Measurements from ENCODE around the gene TMOD4.

TMOD4 gene

DNA sequence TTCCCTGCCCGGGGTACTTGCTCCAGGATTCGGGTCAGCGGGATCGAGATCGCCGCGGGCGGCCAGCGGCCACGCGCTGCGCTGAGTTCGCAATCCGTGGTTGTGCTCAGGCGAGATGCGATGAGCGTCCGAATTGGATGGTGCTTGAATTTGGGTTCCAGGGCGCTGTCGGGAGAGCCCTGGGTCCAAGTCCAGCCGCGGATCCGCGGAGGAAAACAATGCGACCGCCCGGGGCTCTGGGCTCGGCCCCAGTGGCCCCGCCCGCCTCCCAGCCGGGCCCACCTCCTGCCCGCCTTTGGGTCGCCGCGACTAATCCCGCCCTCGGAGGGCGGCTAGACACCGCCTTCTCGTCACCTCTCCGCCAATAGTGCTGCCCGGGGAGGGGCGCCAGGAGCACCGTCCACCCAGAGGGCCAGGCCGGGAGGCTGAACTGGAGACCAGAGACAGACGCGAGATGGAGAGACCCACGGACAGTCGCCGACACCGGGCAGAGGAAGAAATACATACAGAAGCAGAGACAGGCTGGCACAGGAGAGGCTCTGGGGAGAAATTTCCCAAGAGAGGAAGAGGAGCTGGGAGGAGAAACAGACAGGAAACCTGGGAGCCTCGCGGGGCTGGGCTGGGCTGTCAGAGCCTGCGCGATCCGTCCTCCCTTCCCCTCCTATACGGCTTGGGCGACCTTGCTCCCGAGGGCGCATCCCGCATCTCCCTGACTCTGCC lies 29.2 kb downstream of the TMOD4 start, which contains the start of gene SEMA6C:
Gene SEMA6C (minus strand): TSS at position 220 of the 720 bp plus-strand sequence. CDS start 4,010 bp downstream, outside the sequence.
- Histone ChIP-seq H3K9me3 (ENCODE audit: control insufficient read depth, low read length) (no peaks in the 10 kb centered on the region), H3K27me3 (ENCODE audit: control insufficient read depth, insufficient read depth, low read length) (peaks cover 15% of the 10 kb centered on the region), H3K4me3 (ENCODE audit: low read length) (peak within 1 kb of the TSS; percentile 63), H3K9ac (ENCODE audit: low read length) (peak within 1 kb of the TSS; percentile 65), H3K36me3 (ENCODE audit: control insufficient read depth, insufficient read depth, low read length) (no peaks in the 10 kb centered on the region), H3K4me1 (ENCODE audit: control insufficient read depth, insufficient read depth, low read length) (peaks cover 20% of the 10 kb centered on the region)

DNA sequence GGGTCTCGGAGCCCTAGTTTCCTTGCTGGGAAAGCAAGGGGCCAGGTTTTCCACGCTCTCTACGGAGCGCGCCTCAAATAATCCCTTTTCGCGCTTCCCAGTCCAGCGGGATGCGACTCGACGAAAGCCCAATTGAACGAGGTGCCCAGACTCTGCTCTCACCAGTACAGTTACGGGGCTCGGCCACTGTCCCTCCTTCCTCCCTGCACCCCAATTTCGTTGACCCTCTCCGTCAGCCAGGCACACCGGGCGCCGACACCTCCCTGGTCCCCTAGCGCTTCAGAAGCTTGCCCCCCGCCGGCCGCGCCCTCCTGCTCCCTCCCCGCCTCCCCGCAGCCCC lies 29.7 kb downstream of the TMOD4 start:
- Histone ChIP-seq H3K9me3 (ENCODE audit: control insufficient read depth, low read length) (no peaks in the 10 kb centered on the region), H3K36me3 (ENCODE audit: control insufficient read depth, insufficient read depth, low read length) (no peaks in the 10 kb centered on the region), H3K27me3 (ENCODE audit: control insufficient read depth, insufficient read depth, low read length) (peaks cover 15% of the 10 kb centered on the region), H3K9ac (ENCODE audit: low read length) (peak overlapping the region; percentile 65), H3K4me1 (ENCODE audit: control insufficient read depth, insufficient read depth, low read length) (peaks cover 20% of the 10 kb centered on the region), H3K4me3 (ENCODE audit: low read length) (peak overlapping the region; percentile 63)

DNA sequence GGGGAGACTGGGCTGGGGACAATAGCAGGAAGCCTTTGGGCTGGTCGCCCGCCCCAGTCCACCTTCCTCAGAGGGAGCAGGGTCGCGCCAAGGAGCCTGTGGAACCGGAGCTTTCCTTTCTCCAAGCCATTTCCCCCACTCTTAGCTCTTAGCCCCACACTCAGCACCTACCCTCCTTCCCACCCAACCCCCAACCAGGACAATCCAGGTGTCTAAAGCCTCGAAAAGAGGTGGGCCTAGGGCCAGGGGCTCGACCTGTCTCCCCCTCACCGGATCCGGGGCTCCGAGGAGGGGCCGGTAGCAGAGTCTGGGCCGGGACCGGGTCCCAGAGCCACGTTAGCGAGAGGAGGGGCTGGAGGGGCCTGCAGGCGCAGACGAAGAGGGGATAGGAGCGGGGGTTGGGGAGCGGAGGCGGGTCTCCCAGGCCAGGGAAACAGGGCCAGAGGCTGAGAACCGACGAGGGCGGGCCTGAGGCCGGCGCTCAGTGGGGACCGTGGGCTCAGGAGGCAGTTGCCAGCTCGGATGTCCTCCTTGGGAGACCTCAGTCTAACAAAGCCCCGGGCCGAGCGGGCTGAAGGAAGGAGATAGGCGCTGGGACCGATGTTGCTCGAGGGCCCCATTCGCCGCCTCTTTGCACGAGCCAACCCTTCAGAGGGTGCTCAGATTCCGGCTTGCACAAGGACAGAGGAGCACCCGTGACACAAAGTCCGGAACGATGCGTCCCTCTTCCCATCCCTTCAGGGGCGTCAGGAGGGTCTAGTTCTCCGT lies 30.3 kb downstream of the TMOD4 start:
- Histone ChIP-seq H3K36me3 (ENCODE audit: control insufficient read depth, insufficient read depth, low read length) (no peaks in the 10 kb centered on the region), H3K4me1 (ENCODE audit: control insufficient read depth, insufficient read depth, low read length) (peaks cover 20% of the 10 kb centered on the region), H3K27me3 (ENCODE audit: control insufficient read depth, insufficient read depth, low read length) (peaks cover 15% of the 10 kb centered on the region), H3K9ac (ENCODE audit: low read length) (peak overlapping the region; percentile 65), H3K9me3 (ENCODE audit: control insufficient read depth, low read length) (no peaks in the 10 kb centered on the region), H3K4me3 (ENCODE audit: low read length) (peak overlapping the region; percentile 63)

DNA sequence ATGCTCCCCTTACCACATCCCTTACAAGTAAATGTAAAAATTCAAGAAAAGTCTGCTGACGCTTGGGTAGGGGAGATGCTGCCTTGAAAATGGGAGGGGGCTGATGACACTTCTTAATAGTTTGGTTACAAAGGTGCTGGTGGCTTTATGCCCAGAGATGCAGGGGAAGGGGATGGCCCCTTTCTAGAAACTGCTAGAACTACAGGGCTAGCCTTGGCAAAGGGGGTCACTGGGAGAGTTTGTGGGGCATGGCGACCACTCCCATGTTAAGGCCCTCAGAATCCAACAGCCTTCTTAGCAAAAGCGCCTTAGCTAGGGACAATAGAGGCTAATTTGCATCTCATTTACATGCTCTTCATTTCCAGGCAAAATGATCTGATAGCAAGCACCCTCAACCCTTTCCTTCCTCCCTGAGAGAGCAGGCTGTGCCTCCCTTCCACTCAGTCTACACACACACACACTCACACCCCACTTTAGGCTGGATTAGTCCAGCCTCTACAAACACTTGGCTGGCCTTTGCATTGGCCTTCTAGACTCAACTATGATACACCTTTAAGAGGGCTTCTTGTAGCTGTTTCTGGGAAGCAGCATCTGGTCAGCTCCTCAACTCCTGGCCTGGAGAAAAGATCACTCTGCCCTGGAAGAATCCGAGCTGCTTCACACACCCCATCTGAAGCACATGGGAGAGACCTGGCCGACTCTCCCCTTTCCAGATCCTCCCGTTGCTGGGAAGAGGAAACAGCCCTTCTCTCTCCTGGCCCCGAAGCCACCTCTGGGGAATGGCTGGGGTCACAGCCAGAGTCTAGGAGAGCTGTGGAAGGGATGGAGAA lies 31.1 kb downstream of the TMOD4 start:
- peaks cover 20% of the 10 kb centered on the region for H3K4me1 ChIP-seq (ENCODE audit: control insufficient read depth, insufficient read depth, low read length)
- no peak overlapping the region for H3K4me3 ChIP-seq (ENCODE audit: low read length)
- peak overlapping the region; percentile 8 for H3K9ac ChIP-seq (ENCODE audit: low read length)
- no peaks in the 10 kb centered on the region for H3K9me3 ChIP-seq (ENCODE audit: control insufficient read depth, low read length)
- H3K27me3 ChIP-seq (ENCODE audit: control insufficient read depth, insufficient read depth, low read length), result peaks cover 15% of the 10 kb centered on the region
- no peaks in the 10 kb centered on the region for H3K36me3 ChIP-seq (ENCODE audit: control insufficient read depth, insufficient read depth, low read length)

DNA sequence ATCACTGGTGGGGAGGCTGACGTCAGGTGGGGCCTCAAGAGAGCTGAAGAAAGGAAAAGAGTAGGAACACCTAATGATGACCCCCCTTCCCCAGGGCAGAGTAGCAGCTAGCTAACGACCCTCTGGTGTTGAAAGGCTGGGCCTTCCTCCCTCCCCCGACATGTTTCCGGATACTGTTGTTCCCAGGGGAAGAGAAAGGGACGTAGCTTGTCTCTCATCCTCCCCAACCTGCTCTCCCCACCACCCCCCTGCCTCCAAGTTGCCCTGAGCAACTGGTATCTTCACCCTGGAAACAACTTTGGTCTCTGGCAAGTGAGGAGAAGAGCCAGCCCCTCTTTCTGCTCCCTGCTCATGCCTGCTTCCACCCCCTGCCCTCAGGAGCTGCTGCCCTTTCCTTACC lies 31.8 kb downstream of the TMOD4 start:
- Histone ChIP-seq H3K4me1 (ENCODE audit: control insufficient read depth, insufficient read depth, low read length) (peaks cover 20% of the 10 kb centered on the region), H3K9ac (ENCODE audit: low read length) (no peak overlapping the region), H3K4me3 (ENCODE audit: low read length) (no peak overlapping the region), H3K36me3 (ENCODE audit: control insufficient read depth, insufficient read depth, low read length) (no peaks in the 10 kb centered on the region), H3K27me3 (ENCODE audit: control insufficient read depth, insufficient read depth, low read length) (peaks cover 15% of the 10 kb centered on the region), H3K9me3 (ENCODE audit: control insufficient read depth, low read length) (no peaks in the 10 kb centered on the region)

DNA sequence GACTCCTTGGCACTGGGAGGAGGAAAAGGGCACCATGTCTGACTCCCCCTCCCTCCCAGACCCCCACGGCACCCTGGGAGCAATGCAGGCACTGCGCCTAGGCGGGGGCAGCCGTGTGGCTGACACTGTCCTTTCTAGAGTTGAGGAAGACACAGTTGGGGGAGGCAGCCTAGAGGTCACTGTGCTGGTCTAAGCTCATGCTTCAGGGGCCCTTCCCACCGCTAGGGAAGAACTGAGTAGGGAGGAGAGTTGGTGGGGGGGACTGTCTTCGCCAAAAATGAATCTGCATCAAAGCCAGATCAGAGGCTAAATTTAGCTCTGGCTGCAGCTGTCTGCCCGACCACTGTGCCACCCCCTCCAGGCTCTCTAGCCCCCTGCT lies 32.7 kb downstream of the TMOD4 start:
- Histone ChIP-seq H3K9me3 (ENCODE audit: control insufficient read depth, low read length) (no peaks in the 10 kb centered on the region), H3K4me1 (ENCODE audit: control insufficient read depth, insufficient read depth, low read length) (peaks cover 20% of the 10 kb centered on the region), H3K4me3 (ENCODE audit: low read length) (no peak overlapping the region), H3K27me3 (ENCODE audit: control insufficient read depth, insufficient read depth, low read length) (peaks cover 15% of the 10 kb centered on the region), H3K9ac (ENCODE audit: low read length) (no peak overlapping the region), H3K36me3 (ENCODE audit: control insufficient read depth, insufficient read depth, low read length) (no peaks in the 10 kb centered on the region)

DNA sequence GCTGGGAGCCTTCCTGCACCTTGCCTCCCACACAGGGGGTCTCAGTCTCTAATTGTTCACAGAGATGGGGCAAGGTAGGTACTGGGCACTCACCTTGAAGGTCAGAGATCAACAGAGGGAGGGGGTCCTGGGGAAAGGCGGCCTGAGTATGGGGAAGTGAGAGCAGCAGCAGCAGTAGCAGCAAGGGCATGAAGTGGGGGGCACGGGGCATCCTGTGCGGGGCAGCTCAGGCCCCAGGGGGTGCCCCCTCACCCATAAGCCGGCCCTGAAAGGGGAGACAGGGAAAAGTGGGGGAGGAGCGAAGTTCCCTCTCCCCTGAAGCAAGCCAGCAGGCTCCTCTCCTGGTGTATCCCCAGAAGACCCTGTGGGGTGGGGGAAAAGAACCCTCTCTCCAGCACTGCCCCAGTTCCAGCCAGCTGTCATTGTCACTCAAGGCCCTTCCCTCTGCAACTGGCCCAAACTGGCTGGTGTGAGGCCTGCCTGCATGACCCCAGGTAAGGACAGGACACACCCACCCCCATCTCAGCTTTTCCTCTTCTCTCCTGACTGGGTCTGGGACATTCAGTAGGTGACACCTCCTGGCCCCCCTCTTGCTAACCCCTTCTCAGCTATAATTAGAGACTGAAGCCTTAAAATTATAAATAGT lies 33.2 kb downstream of the TMOD4 start:
- H3K4me3 ChIP-seq (ENCODE audit: low read length), result no peak overlapping the region
- no peaks in the 10 kb centered on the region for H3K9me3 ChIP-seq (ENCODE audit: control insufficient read depth, low read length)
- peaks cover 20% of the 10 kb centered on the region for H3K4me1 ChIP-seq (ENCODE audit: control insufficient read depth, insufficient read depth, low read length)
- H3K36me3 ChIP-seq (ENCODE audit: control insufficient read depth, insufficient read depth, low read length), result no peaks in the 10 kb centered on the region
- H3K27me3 ChIP-seq (ENCODE audit: control insufficient read depth, insufficient read depth, low read length), result peaks cover 15% of the 10 kb centered on the region
- H3K9ac ChIP-seq (ENCODE audit: low read length), result no peak overlapping the region

DNA sequence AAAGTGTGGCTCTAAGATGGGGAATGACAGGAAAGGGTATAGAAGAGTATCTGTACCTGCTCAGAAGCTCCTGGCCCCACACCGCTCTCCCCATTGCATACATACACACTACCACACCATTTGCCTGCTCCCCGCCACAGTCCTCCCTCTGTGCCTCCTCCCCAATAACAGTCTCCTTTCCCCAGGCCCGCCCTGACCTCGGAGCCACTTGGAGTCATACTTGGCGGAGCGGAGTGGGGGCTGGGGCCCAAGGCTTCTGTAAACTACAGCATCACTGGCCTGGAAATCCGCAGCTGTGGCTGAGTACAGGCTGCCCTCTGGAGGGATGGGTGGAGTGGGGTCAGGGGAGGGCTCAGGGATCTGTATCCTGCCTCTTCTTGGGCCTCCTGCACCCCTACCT lies 38.0 kb downstream of the TMOD4 start:
- H3K36me3 ChIP-seq (ENCODE audit: control insufficient read depth, insufficient read depth, low read length), result no peaks in the 10 kb centered on the region
- no peaks in the 10 kb centered on the region for H3K4me1 ChIP-seq (ENCODE audit: control insufficient read depth, insufficient read depth, low read length)
- H3K27me3 ChIP-seq (ENCODE audit: control insufficient read depth, insufficient read depth, low read length), result peaks cover 10% of the 10 kb centered on the region
- no peaks in the 10 kb centered on the region for H3K9me3 ChIP-seq (ENCODE audit: control insufficient read depth, low read length)
- no peak overlapping the region for H3K9ac ChIP-seq (ENCODE audit: low read length)
- no peak overlapping the region for H3K4me3 ChIP-seq (ENCODE audit: low read length)

DNA sequence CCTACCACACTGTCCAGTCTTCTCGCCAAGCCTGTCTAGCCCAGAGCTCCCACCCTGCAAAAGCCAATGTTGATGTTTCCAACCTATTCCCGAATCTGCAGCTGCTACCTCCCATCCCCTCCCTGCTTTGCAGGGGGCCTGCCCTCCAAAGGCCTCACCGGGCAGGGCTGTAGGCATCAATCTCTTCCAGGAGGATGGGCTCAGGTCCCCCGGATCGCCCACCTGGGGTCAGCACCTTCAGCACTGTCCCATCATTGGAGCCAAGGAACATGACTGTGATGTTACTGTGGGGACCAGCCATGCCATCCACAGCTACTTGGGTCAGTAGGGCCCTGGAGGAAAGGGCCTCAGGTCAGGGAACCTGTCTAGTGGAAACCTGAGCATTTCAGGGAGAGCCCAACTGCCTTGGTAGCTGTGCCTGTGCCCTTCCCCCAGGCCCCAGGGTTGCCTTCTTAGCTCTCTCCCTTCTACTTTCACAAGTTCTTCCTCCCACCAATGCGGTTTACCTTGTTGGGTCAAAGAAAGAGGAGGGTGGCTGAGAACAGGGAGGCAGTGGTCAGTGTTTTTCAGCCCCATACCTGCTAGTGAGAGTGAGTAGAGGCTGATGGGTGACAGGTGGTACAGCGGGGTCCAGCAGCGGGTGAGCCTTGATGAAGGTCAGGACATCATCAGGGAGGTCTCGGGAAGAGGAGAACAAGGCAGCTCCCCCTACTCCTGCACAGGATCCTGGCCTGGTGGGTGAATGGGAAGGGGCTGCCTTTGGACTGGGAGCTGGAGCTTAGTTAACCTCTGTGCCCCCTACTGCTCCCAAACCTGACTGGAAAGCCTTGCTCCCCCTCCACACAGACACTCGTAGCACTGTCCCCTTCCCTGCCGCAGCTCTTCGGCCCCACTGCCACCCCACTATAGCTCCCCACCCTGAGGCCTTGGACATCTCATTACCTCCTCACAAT lies 40.1 kb downstream of the TMOD4 start:
- Histone ChIP-seq H3K36me3 (ENCODE audit: control insufficient read depth, insufficient read depth, low read length) (no peaks in the 10 kb centered on the region), H3K9ac (ENCODE audit: low read length) (no peak overlapping the region), H3K4me1 (ENCODE audit: control insufficient read depth, insufficient read depth, low read length) (peaks cover 11% of the 10 kb centered on the region), H3K4me3 (ENCODE audit: low read length) (no peak overlapping the region), H3K27me3 (ENCODE audit: control insufficient read depth, insufficient read depth, low read length) (peaks cover 31% of the 10 kb centered on the region), H3K9me3 (ENCODE audit: control insufficient read depth, low read length) (no peaks in the 10 kb centered on the region)

DNA sequence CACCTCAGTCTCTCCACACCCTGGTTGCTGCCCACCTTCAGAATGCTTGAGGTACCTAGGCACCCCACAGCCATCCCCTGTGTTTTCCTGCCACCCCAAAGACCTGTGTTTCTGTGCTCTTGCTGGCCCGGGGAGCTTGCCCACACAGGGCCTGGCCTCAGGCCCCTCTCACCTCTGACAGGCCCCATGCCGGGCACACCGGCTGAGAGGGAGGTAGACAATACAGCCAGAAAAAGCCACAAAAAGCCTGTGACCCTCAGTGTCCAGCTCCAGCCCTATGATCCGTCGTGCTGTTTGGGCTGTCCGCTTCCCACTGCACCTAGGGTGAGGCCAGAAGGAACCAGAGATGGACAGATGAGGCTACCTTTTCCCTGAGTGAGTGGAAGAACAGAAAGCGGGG lies 40.8 kb downstream of the TMOD4 start:
- H3K9me3 ChIP-seq (ENCODE audit: control insufficient read depth, low read length), result no peaks in the 10 kb centered on the region
- no peak overlapping the region for H3K4me3 ChIP-seq (ENCODE audit: low read length)
- peaks cover 11% of the 10 kb centered on the region for H3K4me1 ChIP-seq (ENCODE audit: control insufficient read depth, insufficient read depth, low read length)
- H3K27me3 ChIP-seq (ENCODE audit: control insufficient read depth, insufficient read depth, low read length), result peaks cover 34% of the 10 kb centered on the region
- no peaks in the 10 kb centered on the region for H3K36me3 ChIP-seq (ENCODE audit: control insufficient read depth, insufficient read depth, low read length)
- no peak overlapping the region for H3K9ac ChIP-seq (ENCODE audit: low read length)

DNA sequence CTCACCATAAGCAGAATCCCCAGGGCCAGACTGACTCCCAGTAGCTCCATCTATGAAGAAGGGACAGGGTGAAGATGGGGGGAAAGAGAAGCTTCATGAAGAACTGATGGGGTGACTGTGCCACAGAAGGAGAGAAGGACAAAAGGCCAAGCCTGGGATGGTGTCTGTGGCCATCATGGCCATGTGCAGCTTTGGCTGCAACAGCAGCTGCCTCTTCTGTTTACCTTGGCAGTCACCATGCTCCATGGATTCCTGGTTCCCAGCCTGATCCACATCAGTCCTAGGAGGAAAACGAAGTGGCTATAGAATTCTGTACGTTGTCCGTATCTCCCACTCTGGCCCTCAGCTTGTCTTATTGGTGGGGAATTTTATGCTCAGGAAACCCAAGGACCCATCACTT lies 41.4 kb downstream of the TMOD4 start:
- peaks cover 34% of the 10 kb centered on the region for H3K27me3 ChIP-seq (ENCODE audit: control insufficient read depth, insufficient read depth, low read length)
- no peaks in the 10 kb centered on the region for H3K36me3 ChIP-seq (ENCODE audit: control insufficient read depth, insufficient read depth, low read length)
- no peaks in the 10 kb centered on the region for H3K9me3 ChIP-seq (ENCODE audit: control insufficient read depth, low read length)

More for the DNA sequence above, 41.4 kb downstream of the TMOD4 start:
- H3K4me1 ChIP-seq (ENCODE audit: control insufficient read depth, insufficient read depth, low read length), result peaks cover 11% of the 10 kb centered on the region
- H3K9ac ChIP-seq (ENCODE audit: low read length), result no peak overlapping the region
- no peak overlapping the region for H3K4me3 ChIP-seq (ENCODE audit: low read length)
